Measurements from ENCODE around the gene ZC3H18.

Gene ZC3H18

GRCh38 chr16:88569985-88570690, at the start of gene ZC3H18:
Gene ZC3H18 (plus strand): TSS chr16:88570403. CDS start chr16:88577124, 6,721 bp downstream.
- no peaks in the 10 kb centered on the region for H3K27me3 ChIP-seq (ENCODE audit: low read depth)
- H3K9me3 ChIP-seq, result no peaks in the 10 kb centered on the region
- peak; percentile 93 to 96 for DNase-seq (ENCODE audit: low spot score in 2 of 2)
- peaks cover 12% of the 10 kb centered on the region; the same call in 1 of the 2 replicates for H3K36me3 ChIP-seq (replicated peaks)
- in situ Hi-C loops (cut with MboI; ENCODE audit: low sequenced_read_pairs), result loop anchor here (10.0 kb wide), 1 partner anchor 115 kb away; the partner anchor contains the start of gene ZFPM1
- H3K4me1 ChIP-seq, result peaks cover 9% of the 10 kb centered on the region
- H3K4me3 ChIP-seq, result peak within 1 kb of the TSS; percentile 83

GRCh38 chr16:88521674-88522073, 48.5 kb upstream of the ZC3H18 start:
- no peaks in the 10 kb centered on the region for H3K36me3 ChIP-seq (replicated peaks)
- no peak for DNase-seq (ENCODE audit: low spot score in 2 of 2)
- no peaks in the 10 kb centered on the region for H3K27me3 ChIP-seq (ENCODE audit: low read depth)
- H3K9me3 ChIP-seq, result no peaks in the 10 kb centered on the region
- no peaks in the 10 kb centered on the region for H3K4me1 ChIP-seq
- no peak overlapping the region for H3K4me3 ChIP-seq
- in situ Hi-C loops (cut with MboI; ENCODE audit: low sequenced_read_pairs), result no loop called here

GRCh38 chr16:88522276-88522949, 47.8 kb upstream of the ZC3H18 start:
- H3K4me3 ChIP-seq, result no peak overlapping the region
- H3K27me3 ChIP-seq (ENCODE audit: low read depth), result no peaks in the 10 kb centered on the region
- H3K9me3 ChIP-seq, result no peaks in the 10 kb centered on the region
- no peaks in the 10 kb centered on the region for H3K36me3 ChIP-seq (replicated peaks)
- DNase-seq (ENCODE audit: low spot score in 2 of 2), result no peak
- in situ Hi-C loops (cut with MboI; ENCODE audit: low sequenced_read_pairs), result no loop called here
- no peaks in the 10 kb centered on the region for H3K4me1 ChIP-seq

- Histone ChIP-seq H3K9me3 (no peaks in the 10 kb centered on the region), H3K4me3 (no peak overlapping the region), H3K36me3 (replicated peaks) (no peaks in the 10 kb centered on the region), H3K4me1 (no peaks in the 10 kb centered on the region), H3K27me3 (ENCODE audit: low read depth) (no peaks in the 10 kb centered on the region)
- in situ Hi-C loops (cut with MboI; ENCODE audit: low sequenced_read_pairs), result no loop called here
- DNase-seq (ENCODE audit: low spot score in 2 of 2), result no peak
Observed at GRCh38 chr16:88523309-88524161, 46.7 kb upstream of the ZC3H18 start.

GRCh38 chr16:88524274-88524972, 45.8 kb upstream of the ZC3H18 start:
- no peaks in the 10 kb centered on the region for H3K4me1 ChIP-seq
- H3K36me3 ChIP-seq (replicated peaks), result no peaks in the 10 kb centered on the region
- DNase-seq (ENCODE audit: low spot score in 2 of 2), result no peak
- H3K4me3 ChIP-seq, result no peak overlapping the region
- H3K9me3 ChIP-seq, result no peaks in the 10 kb centered on the region
- H3K27me3 ChIP-seq (ENCODE audit: low read depth), result no peaks in the 10 kb centered on the region
- in situ Hi-C loops (cut with MboI; ENCODE audit: low sequenced_read_pairs), result no loop called here

- Histone ChIP-seq H3K4me3 (no peak overlapping the region), H3K4me1 (no peaks in the 10 kb centered on the region), H3K27me3 (ENCODE audit: low read depth) (no peaks in the 10 kb centered on the region), H3K36me3 (replicated peaks) (no peaks in the 10 kb centered on the region), H3K9me3 (no peaks in the 10 kb centered on the region)
- DNase-seq (ENCODE audit: low spot score in 2 of 2), result no peak
- in situ Hi-C loops (cut with MboI; ENCODE audit: low sequenced_read_pairs), result loop anchor here (5.0 kb wide), 1 partner anchor 83 kb away; no protein-coding TSS in a partner anchor
Observed at GRCh38 chr16:88524973-88525662, 45.1 kb upstream of the ZC3H18 start.

- in situ Hi-C loops (cut with MboI; ENCODE audit: low sequenced_read_pairs), result loop anchor here (5.0 kb wide), 1 partner anchor 83 kb away; no protein-coding TSS in a partner anchor
- DNase-seq (ENCODE audit: low spot score in 2 of 2), result no peak
- H3K36me3 ChIP-seq (replicated peaks), result no peaks in the 10 kb centered on the region
- H3K27me3 ChIP-seq (ENCODE audit: low read depth), result no peaks in the 10 kb centered on the region
- no peak overlapping the region for H3K4me3 ChIP-seq
- no peaks in the 10 kb centered on the region for H3K4me1 ChIP-seq
- H3K9me3 ChIP-seq, result no peaks in the 10 kb centered on the region
Observed at GRCh38 chr16:88525663-88525990, 44.6 kb upstream of the ZC3H18 start.

- in situ Hi-C loops (cut with MboI; ENCODE audit: low sequenced_read_pairs), result loop anchor here (5.0 kb wide), 1 partner anchor 84 kb away; no protein-coding TSS in a partner anchor
- no peaks in the 10 kb centered on the region for H3K27me3 ChIP-seq (ENCODE audit: low read depth)
- no peaks in the 10 kb centered on the region for H3K9me3 ChIP-seq
- no peaks in the 10 kb centered on the region for H3K36me3 ChIP-seq (replicated peaks)
- H3K4me1 ChIP-seq, result no peaks in the 10 kb centered on the region
- H3K4me3 ChIP-seq, result no peak overlapping the region
- no peak for DNase-seq (ENCODE audit: low spot score in 2 of 2)
Observed at GRCh38 chr16:88526008-88526905, 43.9 kb upstream of the ZC3H18 start.

- no peaks in the 10 kb centered on the region for H3K27me3 ChIP-seq (ENCODE audit: low read depth)
- H3K4me1 ChIP-seq, result no peaks in the 10 kb centered on the region
- H3K9me3 ChIP-seq, result no peaks in the 10 kb centered on the region
- H3K36me3 ChIP-seq (replicated peaks), result no peaks in the 10 kb centered on the region
- no peak overlapping the region for H3K4me3 ChIP-seq
- in situ Hi-C loops (cut with MboI; ENCODE audit: low sequenced_read_pairs), result loop anchor here (5.0 kb wide), 1 partner anchor 85 kb away; no protein-coding TSS in a partner anchor
- no peak for DNase-seq (ENCODE audit: low spot score in 2 of 2)
Observed at GRCh38 chr16:88526906-88527185, 43.4 kb upstream of the ZC3H18 start.

- DNase-seq (ENCODE audit: low spot score in 2 of 2), result peak; percentile 10 to 75
- Histone ChIP-seq H3K4me3 (no peak overlapping the region), H3K9me3 (no peaks in the 10 kb centered on the region), H3K27me3 (ENCODE audit: low read depth) (no peaks in the 10 kb centered on the region), H3K4me1 (no peaks in the 10 kb centered on the region), H3K36me3 (replicated peaks) (no peaks in the 10 kb centered on the region)
- in situ Hi-C loops (cut with MboI; ENCODE audit: low sequenced_read_pairs), result loop anchor here (5.0 kb wide), 1 partner anchor 85 kb away; no protein-coding TSS in a partner anchor
Observed at GRCh38 chr16:88527186-88527936, 42.8 kb upstream of the ZC3H18 start.

GRCh38 chr16:88527937-88528743, 42.1 kb upstream of the ZC3H18 start:
- in situ Hi-C loops (cut with MboI; ENCODE audit: low sequenced_read_pairs), result loop anchor here (5.0 kb wide), 1 partner anchor 86 kb away; no protein-coding TSS in a partner anchor
- Histone ChIP-seq H3K4me1 (no peaks in the 10 kb centered on the region), H3K27me3 (ENCODE audit: low read depth) (no peaks in the 10 kb centered on the region), H3K4me3 (no peak overlapping the region), H3K36me3 (replicated peaks) (no peaks in the 10 kb centered on the region), H3K9me3 (no peaks in the 10 kb centered on the region)
- DNase-seq (ENCODE audit: low spot score in 2 of 2), result no peak
